Measurements from ENCODE around the gene PDE9A. TPM values are rescaled to one million over a fixed set of nuclear protein-coding genes. Genes with fewer than 3 reads are reported as not detected.

Gene PDE9A
- total RNA-seq, 4 donors from 2014 or later = 92.4 to 478 (median 444) TPM

- H3K4me3 ChIP-seq = no peak overlapping the region
- no peak for DNase-seq
- peaks cover 0 to 5% (median 0%) of the 10 kb centered on the region in 4 donors for H3K4me1 ChIP-seq
- no peak overlapping the region for H3K27ac ChIP-seq
- H3K27me3 ChIP-seq = no peaks in the 10 kb centered on the region
- no peak for TF ChIP-seq POLR2A (IDR thresholded peaks at IDR 0.05)
- TF ChIP-seq CTCF (IDR thresholded peaks at IDR 0.05) = no peak
- H3K9me3 ChIP-seq = no peaks in the 10 kb centered on the region
- peaks cover 0 to 4% (median 0%) of the 10 kb centered on the region in 3 donors for H3K36me3 ChIP-seq
These were observed 16.8 kb downstream of the PDE9A start for GRCh38 chr21:42670058-42670880.

- H3K4me3 ChIP-seq = no peak overlapping the region
- peaks cover 0 to 4% (median 0%) of the 10 kb centered on the region in 3 donors for H3K36me3 ChIP-seq
- no peak overlapping the region for H3K27ac ChIP-seq
- peaks cover 0 to 5% (median 0%) of the 10 kb centered on the region in 4 donors for H3K4me1 ChIP-seq
- H3K27me3 ChIP-seq = no peaks in the 10 kb centered on the region
- DNase-seq = no peak
- H3K9me3 ChIP-seq = no peaks in the 10 kb centered on the region
- no peak for TF ChIP-seq POLR2A (IDR thresholded peaks at IDR 0.05)
- TF ChIP-seq CTCF (IDR thresholded peaks at IDR 0.05) = no peak
These were observed 17.5 kb downstream of the PDE9A start for GRCh38 chr21:42670884-42671283.

GRCh38 chr21:42671778-42672593 is 18.6 kb downstream of the PDE9A start:
- DNase-seq = no peak
- no peaks in the 10 kb centered on the region for H3K9me3 ChIP-seq
- H3K4me3 ChIP-seq = no peak overlapping the region
- H3K4me1 ChIP-seq = no peaks in the 10 kb centered on the region
- H3K36me3 ChIP-seq = peaks cover 0 to 4% (median 0%) of the 10 kb centered on the region in 3 donors
- no peaks in the 10 kb centered on the region for H3K27me3 ChIP-seq
- TF ChIP-seq CTCF (IDR thresholded peaks at IDR 0.05) (no peak), POLR2A (IDR thresholded peaks at IDR 0.05) (no peak)
- H3K27ac ChIP-seq = no peak overlapping the region

GRCh38 chr21:42672699-42673458 is 19.5 kb downstream of the PDE9A start:
- TF ChIP-seq POLR2A (IDR thresholded peaks at IDR 0.05) = no peak
- no peak for TF ChIP-seq CTCF (IDR thresholded peaks at IDR 0.05)
- Histone ChIP-seq H3K27ac (no peak overlapping the region), H3K4me1 (peaks cover 0 to 4% (median 0%) of the 10 kb centered on the region in 4 donors)

GRCh38 chr21:42673633-42674328 is 20.4 kb downstream of the PDE9A start:
- H3K4me1 ChIP-seq = peaks cover 0 to 8% (median 0%) of the 10 kb centered on the region in 4 donors

More at GRCh38 chr21:42672699-42673458, 19.5 kb downstream of the PDE9A start:
- DNase-seq = no peak
- H3K27me3 ChIP-seq = no peaks in the 10 kb centered on the region
- H3K9me3 ChIP-seq = no peaks in the 10 kb centered on the region
- no peak overlapping the region for H3K4me3 ChIP-seq
- H3K36me3 ChIP-seq = peaks cover 0 to 4% (median 0%) of the 10 kb centered on the region in 3 donors

More at GRCh38 chr21:42673633-42674328, 20.4 kb downstream of the PDE9A start:
- Histone ChIP-seq H3K27me3 (no peaks in the 10 kb centered on the region), H3K9me3 (no peaks in the 10 kb centered on the region), H3K27ac (peak overlapping the region in 1 of 4 donors; percentile 27), H3K36me3 (peaks cover 0 to 4% (median 0%) of the 10 kb centered on the region in 3 donors), H3K4me3 (no peak overlapping the region)
- DNase-seq = no peak
- TF ChIP-seq CTCF (IDR thresholded peaks at IDR 0.05) = no peak
- TF ChIP-seq POLR2A (IDR thresholded peaks at IDR 0.05) = no peak
